GM18868 (cell line): ENCODE data around the gene PCYT2.

Experiments used
- ATAC-seq: cut with Tn5 transposase; IDR thresholded peaks from one replicate; pipeline ENCODE4 v1.9.1; 2021; ENCODE audit warnings: mild to moderate bottlenecking, moderate library complexity; ENCODE audit not compliant: unreplicated experiment

Gene PCYT2

DNA sequence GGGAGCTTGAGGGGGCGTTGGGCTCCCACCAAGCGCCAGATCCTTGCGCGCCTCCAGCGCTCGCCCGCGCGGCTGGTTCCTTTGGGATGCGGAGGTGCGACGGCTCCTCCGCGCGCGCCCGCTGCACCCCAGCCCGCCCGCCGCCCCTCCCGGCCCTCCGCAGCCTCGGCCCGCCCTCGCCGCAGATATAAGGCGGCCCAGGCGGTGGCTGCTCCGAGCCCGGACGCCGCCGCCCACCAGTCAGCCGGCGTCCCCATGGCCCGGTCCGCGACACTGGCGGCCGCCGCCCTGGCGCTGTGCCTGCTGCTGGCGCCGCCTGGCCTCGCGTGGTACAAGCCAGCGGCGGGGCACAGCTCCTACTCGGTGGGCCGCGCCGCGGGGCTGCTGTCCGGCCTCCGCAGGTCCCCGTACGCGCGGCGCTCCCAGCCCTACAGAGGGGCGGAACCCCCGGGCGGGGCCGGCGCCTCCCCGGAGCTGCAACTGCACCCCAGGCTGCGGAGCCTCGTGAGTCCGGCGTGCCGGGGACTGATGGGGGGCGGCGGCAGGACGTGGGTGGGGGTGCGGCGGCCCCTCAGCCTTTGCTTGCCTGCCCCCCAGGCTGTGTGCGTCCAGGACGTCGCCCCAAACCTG, 9.1 kb downstream of the PCYT2 start, which contains the start of gene NPB:
NPB (plus strand) TSS at position 216 of the 630 bp plus-strand sequence; CDS start at position 256, 40 bp downstream.
- no peak for ATAC-seq

GRCh38 chr17:81901167-81902022, 9.8 kb downstream of the PCYT2 start:
- ATAC-seq = no peak

DNA sequence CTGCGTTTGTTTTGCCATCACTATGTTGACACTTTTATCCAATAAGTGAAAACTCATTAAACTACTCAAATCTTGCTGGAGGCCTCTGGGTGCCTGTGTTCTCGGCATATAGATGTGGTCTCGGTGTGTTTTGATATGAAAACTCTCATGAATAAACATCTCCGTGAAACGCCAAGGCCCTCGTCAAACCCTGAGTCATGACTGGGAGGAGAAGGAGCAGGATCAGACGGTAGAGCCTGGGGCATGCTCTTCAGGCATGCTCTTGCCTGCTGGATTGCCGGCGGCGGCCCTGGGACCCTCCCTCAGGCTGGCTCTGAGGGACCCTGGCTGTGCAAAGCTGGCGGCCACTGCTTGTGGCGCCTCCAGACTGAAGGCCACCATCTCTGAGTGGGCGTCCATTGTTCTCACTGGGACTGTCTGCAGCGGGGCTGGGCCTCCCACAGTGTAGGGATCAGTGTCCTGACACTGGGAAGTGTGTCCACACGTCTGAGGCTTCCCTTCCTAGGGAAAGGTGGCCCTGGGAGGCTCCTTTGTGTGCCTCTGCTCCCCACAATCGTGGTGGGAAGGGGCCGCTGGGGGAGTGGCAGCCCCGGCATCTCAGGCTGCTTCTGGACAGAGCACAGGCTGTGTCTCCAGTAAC, 10.9 kb downstream of the PCYT2 start:
- no peak for ATAC-seq

GRCh38 chr17:81899514-81900166, 11.6 kb downstream of the PCYT2 start:
- ATAC-seq = no peak

DNA sequence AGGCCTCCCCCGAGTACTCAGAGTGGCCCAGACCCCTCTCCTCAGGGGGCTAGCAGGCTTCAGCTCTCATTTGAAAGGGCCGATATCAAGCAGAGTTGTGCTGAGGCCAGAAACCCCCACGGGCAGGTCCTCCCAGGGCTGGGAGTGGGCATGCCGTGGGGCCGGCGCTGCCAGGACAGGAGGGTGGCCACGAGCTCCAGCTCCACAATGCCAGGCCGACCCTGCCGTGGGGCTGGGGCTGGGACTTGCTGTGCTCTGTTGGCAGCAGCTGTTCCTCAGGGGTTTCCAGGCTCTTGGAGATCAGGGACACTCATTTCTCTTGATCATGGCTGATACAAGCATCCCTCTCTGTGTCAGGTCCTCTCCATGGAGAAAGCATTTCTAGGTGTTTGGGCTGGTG, 12.3 kb downstream of the PCYT2 start:
- no peak for ATAC-seq

DNA sequence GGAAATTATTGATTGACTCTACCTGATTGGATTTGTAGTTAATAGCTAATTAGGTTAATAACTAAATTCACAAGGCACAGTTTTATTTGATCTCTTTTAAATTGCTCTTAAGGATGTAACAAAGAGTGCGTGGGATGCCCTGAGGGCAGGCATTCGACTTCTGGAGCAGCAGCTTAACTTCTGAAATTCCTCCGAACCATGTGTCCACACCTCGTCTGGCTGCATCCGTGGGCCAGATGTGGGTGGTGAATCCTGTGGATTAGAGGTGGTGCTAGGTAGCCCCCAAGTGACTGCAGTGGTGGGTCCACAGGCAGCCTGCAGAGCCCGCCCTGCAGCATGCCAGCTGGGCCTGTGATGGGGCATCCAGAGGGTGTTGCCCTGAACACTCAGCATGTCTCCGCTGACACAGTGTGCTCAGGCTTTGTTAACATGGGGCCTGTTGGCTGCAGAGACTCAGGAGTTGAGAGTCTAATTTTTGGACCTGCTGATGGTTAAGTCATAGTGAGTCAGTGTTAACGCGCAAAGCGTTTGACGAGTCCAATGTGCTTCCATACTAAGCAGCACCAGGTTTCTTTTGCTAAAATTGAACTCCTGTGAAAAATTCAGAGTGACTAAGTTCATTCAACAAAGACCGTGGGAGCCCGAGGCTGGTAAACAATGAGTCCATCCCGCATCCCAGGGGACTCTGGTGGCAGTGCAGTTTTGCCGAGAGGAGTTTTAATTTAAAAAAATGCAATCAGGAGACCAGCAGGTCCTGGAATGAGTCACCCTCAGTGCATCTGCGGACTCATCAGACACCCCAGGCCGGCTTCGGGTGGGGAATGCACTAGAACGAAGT, 13.0 kb downstream of the PCYT2 start:
- no peak for ATAC-seq

- ATAC-seq = no peak
These were observed 15.8 kb downstream of the PCYT2 start for GRCh38 chr17:81895400-81895799.

DNA sequence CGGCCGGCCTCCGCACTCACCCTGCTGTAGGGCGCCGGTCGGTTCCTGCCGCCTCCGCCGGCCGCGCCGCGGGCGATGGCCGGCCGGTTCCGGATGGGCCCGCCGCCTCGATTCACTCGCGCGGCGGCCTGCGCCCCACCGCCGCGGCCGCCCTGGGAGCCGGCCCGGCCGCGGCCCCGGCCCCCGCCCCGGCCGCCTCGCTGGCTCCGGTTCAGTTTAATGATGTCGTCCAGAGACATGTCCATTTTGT, 20.0 kb downstream of the PCYT2 start:
- no peak for ATAC-seq

- no peak for ATAC-seq
These were observed 20.5 kb downstream of the PCYT2 start for GRCh38 chr17:81890447-81891302.

GRCh38 chr17:81889602-81890001, 21.6 kb downstream of the PCYT2 start:
- ATAC-seq = no peak

GRCh38 chr17:81888988-81889595, 22.1 kb downstream of the PCYT2 start:
- ATAC-seq = no peak

- no peak for ATAC-seq
These were observed 22.9 kb downstream of the PCYT2 start for GRCh38 chr17:81888105-81888987.

DNA sequence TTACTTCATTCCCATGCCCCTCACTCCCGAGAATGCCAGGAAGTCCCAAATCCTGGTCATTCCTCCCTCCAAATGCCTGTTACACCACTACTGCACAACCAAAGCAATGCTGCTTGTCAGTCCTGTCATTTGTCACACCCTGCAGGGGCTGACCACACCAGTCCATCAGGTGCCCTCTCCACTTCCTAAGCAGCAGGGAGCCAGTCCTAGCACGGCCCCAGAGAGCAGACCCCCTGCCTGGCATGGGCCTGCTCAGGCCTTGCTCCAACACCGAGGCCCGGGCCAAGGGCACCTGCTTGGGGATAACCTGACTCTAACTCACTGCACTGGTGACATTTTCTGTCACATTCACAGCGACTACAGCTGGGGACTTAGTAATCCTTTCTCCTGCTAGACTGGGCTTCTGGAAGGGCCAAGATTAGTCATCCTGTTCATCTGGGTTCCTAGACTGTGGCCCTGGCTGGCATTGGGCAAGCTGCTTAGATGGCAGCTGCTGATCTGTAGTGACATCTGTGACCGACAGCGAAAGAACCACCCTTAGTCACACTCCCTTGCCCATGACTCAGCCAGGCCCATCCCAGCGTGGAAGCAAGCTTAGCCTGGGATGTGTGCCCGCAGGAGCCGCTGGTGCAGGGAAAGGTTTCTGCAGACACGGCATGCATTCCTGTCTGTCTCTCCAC, 25.2 kb downstream of the PCYT2 start:
- ATAC-seq = no peak

- ATAC-seq = no peak
These were observed 25.7 kb downstream of the PCYT2 start for GRCh38 chr17:81885454-81885853.

- no peak for ATAC-seq
These were observed 26.2 kb downstream of the PCYT2 start for GRCh38 chr17:81884968-81885367.

- ATAC-seq = no peak
These were observed 26.7 kb downstream of the PCYT2 start for GRCh38 chr17:81884520-81884919.

- ATAC-seq = no peak
These were observed 32.1 kb downstream of the PCYT2 start for GRCh38 chr17:81879121-81879520.

DNA sequence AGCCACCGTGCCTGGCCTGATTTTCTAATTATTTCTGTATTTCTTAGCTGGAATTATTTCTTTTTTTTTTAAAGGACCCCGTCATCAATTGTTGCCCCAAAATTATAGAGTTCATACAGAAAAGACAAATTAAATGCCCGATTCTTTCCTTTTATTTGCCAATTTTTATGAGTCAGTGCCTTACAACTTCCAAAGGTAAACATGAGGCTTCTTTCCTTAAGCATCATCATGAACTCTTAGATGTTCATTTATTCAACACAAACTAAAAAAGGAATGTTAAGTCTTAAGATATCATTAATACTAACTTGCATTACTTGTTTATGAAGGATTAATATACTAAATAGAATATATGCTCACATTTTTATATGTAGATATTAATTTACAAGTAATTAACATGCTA, 32.9 kb downstream of the PCYT2 start:
- ATAC-seq = no peak
